Measurements from ENCODE around the gene PSMA3. TPM values are rescaled to one million over a fixed set of nuclear protein-coding genes. Genes with fewer than 3 reads are reported as not detected.
"Not testable (repeated sequence)": the region's sequence is repeated elsewhere in the genome, so short reads cannot be mapped to it uniquely, and the experiment has no call there.

Gene PSMA3
- total RNA-seq, 1 experiment from 2014 or later: 203 TPM

DNA sequence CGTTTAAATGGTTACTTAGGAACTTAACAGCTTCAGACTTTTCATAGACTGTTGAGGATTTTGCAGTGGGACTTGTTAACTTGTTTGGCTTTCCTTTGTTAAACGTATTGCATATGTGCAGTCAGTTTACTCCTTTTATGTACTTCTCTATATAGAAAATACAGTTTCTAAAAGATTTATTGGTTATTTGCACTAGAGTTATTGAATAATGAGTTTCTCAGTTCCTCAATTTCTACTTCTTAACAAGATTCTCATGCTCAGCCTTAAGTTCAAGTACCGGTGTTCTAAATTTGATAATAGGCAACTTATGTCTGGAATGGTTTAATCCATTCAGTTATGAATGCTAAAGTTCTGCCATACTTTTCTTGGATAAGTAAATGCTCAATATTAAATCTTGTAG is 919 bp downstream of the PSMA3 start:
- Mint-ChIP-seq H3K36me3 (ENCODE audit: insufficient read depth, unreplicated experiment) (peaks cover 46% of the 10 kb centered on the region), H3K27me3 (ENCODE audit: insufficient read depth, unreplicated experiment) (no peaks in the 10 kb centered on the region), H3K27ac (ENCODE audit: low read depth, unreplicated experiment) (peak overlapping the region; percentile 99), H3K4me3 (ENCODE audit: unreplicated experiment) (peak overlapping the region; percentile 96), H3K9me3 (ENCODE audit: unreplicated experiment) (no peaks in the 10 kb centered on the region), H3K4me1 (ENCODE audit: insufficient read depth, unreplicated experiment) (peaks cover 20% of the 10 kb centered on the region)
- ChIA-PET POLR2A (interaction anchor here (0.6 to 4.9 kb wide), 18 partner anchors 9 to 1891 kb away, joined by 3 to 134 read pairs (median 7); partner anchors contain the start of genes ACTR10, ARID4A, KIAA0586 and PCNX4), CTCF (interaction anchor here (0.6 to 0.9 kb wide), 2 partner anchors 119 to 513 kb away, joined by 3 read pairs; no protein-coding TSS in a partner anchor)
- no TSS peak for BruUV-seq (replicated peaks)
- intact Hi-C loops (cut with micrococcal nuclease): loop anchor here (2.0 kb wide), 1 partner anchor 53 kb away; the partner anchor contains the start of gene ARID4A
- TF ChIP-seq, protein P1, sequence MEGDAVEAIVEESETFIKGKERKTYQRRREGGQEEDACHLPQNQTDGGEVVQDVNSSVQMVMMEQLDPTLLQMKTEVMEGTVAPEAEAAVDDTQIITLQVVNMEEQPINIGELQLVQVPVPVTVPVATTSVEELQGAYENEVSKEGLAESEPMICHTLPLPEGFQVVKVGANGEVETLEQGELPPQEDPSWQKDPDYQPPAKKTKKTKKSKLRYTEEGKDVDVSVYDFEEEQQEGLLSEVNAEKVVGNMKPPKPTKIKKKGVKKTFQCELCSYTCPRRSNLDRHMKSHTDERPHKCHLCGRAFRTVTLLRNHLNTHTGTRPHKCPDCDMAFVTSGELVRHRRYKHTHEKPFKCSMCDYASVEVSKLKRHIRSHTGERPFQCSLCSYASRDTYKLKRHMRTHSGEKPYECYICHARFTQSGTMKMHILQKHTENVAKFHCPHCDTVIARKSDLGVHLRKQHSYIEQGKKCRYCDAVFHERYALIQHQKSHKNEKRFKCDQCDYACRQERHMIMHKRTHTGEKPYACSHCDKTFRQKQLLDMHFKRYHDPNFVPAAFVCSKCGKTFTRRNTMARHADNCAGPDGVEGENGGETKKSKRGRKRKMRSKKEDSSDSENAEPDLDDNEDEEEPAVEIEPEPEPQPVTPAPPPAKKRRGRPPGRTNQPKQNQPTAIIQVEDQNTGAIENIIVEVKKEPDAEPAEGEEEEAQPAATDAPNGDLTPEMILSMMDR (IDR thresholded peaks at IDR 0.05; ENCODE audit: unreplicated experiment): no peak
- DNase-seq (ENCODE audit: unreplicated experiment): no peak

DNA sequence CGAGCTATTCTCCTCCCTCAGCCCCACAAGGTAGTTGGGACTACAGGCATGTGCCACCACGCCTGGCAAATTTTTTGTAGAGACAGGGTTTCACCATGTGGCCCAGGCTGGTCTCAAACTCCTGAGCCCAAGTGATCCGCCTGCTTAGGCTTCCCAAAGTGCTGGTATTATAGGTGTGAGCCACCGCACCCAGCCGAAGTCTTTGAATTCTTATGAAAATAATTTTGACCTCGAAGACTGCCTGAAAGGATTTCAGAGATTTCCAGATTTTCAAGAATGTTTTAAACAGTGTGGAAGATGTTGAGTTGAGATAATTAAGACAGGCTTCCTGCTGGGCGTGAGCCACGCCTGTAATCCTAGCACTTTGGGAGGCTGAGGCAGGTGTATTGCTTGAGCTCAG is 5.0 kb downstream of the PSMA3 start:
- Mint-ChIP-seq H3K9me3 (ENCODE audit: unreplicated experiment) (no peaks in the 10 kb centered on the region), H3K4me3 (ENCODE audit: unreplicated experiment) (no peak overlapping the region), H3K27ac (ENCODE audit: low read depth, unreplicated experiment) (no peak overlapping the region), H3K36me3 (ENCODE audit: insufficient read depth, unreplicated experiment) (peaks cover 76% of the 10 kb centered on the region), H3K27me3 (ENCODE audit: insufficient read depth, unreplicated experiment) (no peaks in the 10 kb centered on the region), H3K4me1 (ENCODE audit: insufficient read depth, unreplicated experiment) (peaks cover 14% of the 10 kb centered on the region)
- no TSS peak for BruUV-seq (replicated peaks)
- TF ChIP-seq, protein P1 (IDR thresholded peaks at IDR 0.05; ENCODE audit: unreplicated experiment): no peak
- ChIA-PET CTCF (interaction anchor here (1.2 kb wide), 1 partner anchor 9 kb away, joined by 4 read pairs; no protein-coding TSS in a partner anchor), POLR2A (no interaction called here)
- intact Hi-C loops (cut with micrococcal nuclease): no loop called here
- no peak for DNase-seq (ENCODE audit: unreplicated experiment)

DNA sequence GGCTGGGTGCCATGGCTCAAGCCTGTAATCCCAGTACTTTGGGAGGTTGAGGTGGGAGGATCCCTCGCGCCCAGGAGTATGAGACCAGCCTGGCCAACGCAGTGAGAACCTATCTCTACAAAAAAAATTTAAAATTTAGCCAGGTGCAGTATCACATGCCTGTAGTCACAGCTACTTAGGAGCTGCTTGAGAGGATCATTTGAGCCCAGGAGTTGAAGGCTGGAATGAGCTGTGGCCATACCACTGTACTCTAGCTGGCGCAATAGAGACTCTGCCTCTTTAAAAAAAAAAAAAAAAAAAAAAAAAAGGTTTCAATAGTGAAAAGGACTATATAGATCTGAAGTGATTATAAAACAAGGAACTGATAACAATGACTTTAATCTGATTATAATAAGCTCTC is 13.5 kb downstream of the PSMA3 start:
- peaks cover 95% of the 10 kb centered on the region for H3K36me3 Mint-ChIP-seq (ENCODE audit: insufficient read depth, unreplicated experiment)
- CTCF ChIA-PET: interaction anchor here (1.4 to 1.7 kb wide), 2 partner anchors 9 to 15 kb away, joined by 4 read pairs; no protein-coding TSS in a partner anchor

DNA sequence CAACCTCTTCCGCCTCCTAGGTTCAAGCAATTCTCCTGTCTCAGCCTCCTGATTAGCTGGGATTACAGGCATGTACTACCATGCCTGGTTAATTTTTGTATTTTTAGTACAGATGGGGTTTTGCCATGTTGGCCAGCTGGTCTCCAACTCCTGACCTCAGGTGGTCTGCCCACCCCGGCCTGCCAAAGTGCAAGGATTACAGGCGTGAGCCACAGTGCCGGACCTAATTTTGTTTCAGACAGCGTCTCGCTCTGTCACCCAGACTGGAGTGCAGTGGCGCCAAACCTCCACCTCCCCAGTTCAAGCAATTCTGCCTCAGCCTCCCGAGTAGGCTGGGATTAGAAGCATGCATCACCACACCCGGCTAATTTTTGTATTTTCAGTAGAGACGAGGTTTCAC is 17.4 kb downstream of the PSMA3 start:
- H3K27ac Mint-ChIP-seq (ENCODE audit: low read depth, unreplicated experiment); H3K4me1 Mint-ChIP-seq (ENCODE audit: insufficient read depth, unreplicated experiment); intact Hi-C loops (cut with micrococcal nuclease); BruUV-seq (replicated peaks); H3K27me3 Mint-ChIP-seq (ENCODE audit: insufficient read depth, unreplicated experiment); H3K4me3 Mint-ChIP-seq (ENCODE audit: unreplicated experiment); H3K9me3 Mint-ChIP-seq (ENCODE audit: unreplicated experiment); CTCF ChIA-PET; DNase-seq (ENCODE audit: unreplicated experiment): not testable (repeated sequence)
- H3K36me3 Mint-ChIP-seq (ENCODE audit: insufficient read depth, unreplicated experiment): peaks cover 100% of the 10 kb centered on the region
- POLR2A ChIA-PET: interaction anchor here (1.1 to 8.6 kb wide), 6 partner anchors 9 to 35 kb away, joined by 3 to 52 read pairs (median 4); partner anchors contain the start of genes ARID4A and PSMA3

More for the DNA sequence above, 13.5 kb downstream of the PSMA3 start:
- Mint-ChIP-seq H3K27ac (ENCODE audit: low read depth, unreplicated experiment) (no peak overlapping the region), H3K4me3 (ENCODE audit: unreplicated experiment) (no peak overlapping the region), H3K27me3 (ENCODE audit: insufficient read depth, unreplicated experiment) (no peaks in the 10 kb centered on the region), H3K4me1 (ENCODE audit: insufficient read depth, unreplicated experiment) (no peaks in the 10 kb centered on the region), H3K9me3 (ENCODE audit: unreplicated experiment) (no peaks in the 10 kb centered on the region)
- TF ChIP-seq, protein P1 (IDR thresholded peaks at IDR 0.05; ENCODE audit: unreplicated experiment): no peak
- intact Hi-C loops (cut with micrococcal nuclease): no loop called here
- POLR2A ChIA-PET: interaction anchor here (1.0 to 1.4 kb wide), 4 partner anchors 13 to 58 kb away, joined by 3 to 15 read pairs (median 4); partner anchors contain the start of genes ACTR10 and PSMA3
- DNase-seq (ENCODE audit: unreplicated experiment): no peak
- BruUV-seq (replicated peaks): no TSS peak
